OCI-LY3 (cell line): Measurements from ENCODE around the gene EXD3.

ENCODE experiments used
- H2AFZ ChIP-seq: fragments of 200-600, 300-600 bp; shearing (Covaris generic); 2 replicates; pipeline ENCODE4 v1.6.0; 2014; ENCODE audit warnings: antibody characterized with exemption, low read depth, low read length
- H3K27ac ChIP-seq: fragments of 200-600, 300-600 bp; sonication (generic); 2 replicates; pipeline ENCODE4 v1.5.1; 2014; ENCODE audit warnings: mild to moderate bottlenecking, low read length, moderate library complexity, mixed read lengths
- H3K27me3 ChIP-seq: fragments of 200-600, 300-600 bp; sonication (generic); 2 replicates; pipeline ENCODE4 v1.6.1; 2014; ENCODE audit warnings: low read depth, low read length, mixed read lengths
- H3K36me3 ChIP-seq: fragments of 200-600, 300-600 bp; sonication (generic); replicated peaks from 2 replicates; pipeline ENCODE3; 2014; ENCODE audit warnings: low read depth, low read length, mixed read lengths
- H3K4me1 ChIP-seq: fragments of 300-600, 200-600 bp; sonication (generic); 2 replicates; pipeline ENCODE4 v1.6.1; 2014; ENCODE audit warnings: low read length, mixed read lengths
- H3K4me2 ChIP-seq: fragments of 200-600, 300-600 bp; sonication (generic); 2 replicates; pipeline ENCODE4 v1.6.1; 2014; ENCODE audit warnings: low read length, mixed read lengths
- H3K4me3 ChIP-seq: fragments of 300-600, 200-600 bp; sonication (generic); 2 replicates; pipeline ENCODE4 v1.5.1; 2014; ENCODE audit warnings: antibody characterized with exemption, mild to moderate bottlenecking, low read length, moderate library complexity
- H3K79me2 ChIP-seq: fragments of 300-600, 200-600 bp; shearing (Covaris generic); 2 replicates; pipeline ENCODE4 v1.6.1; 2014; ENCODE audit warnings: mild to moderate bottlenecking, low read length, mixed read lengths
- H3K9ac ChIP-seq: fragments of 300-600, 200-600 bp; shearing (Covaris generic); 2 replicates; pipeline ENCODE4 v1.6.0; 2014; ENCODE audit warnings: mild to moderate bottlenecking, low read length, moderate library complexity
- H3K9me3 ChIP-seq: fragments of 200-600, 300-600 bp; shearing (Covaris generic); 2 replicates; pipeline ENCODE4 v1.6.1; 2014; ENCODE audit warnings: low read length, mixed read lengths; ENCODE audit not compliant: insufficient read depth
- H4K20me1 ChIP-seq: fragments of 200-600, 300-600 bp; sonication (generic); 2 replicates; pipeline ENCODE4 v1.6.1; 2016; ENCODE audit warnings: low read length, mixed read lengths; ENCODE audit not compliant: insufficient read depth
- CTCF ChIP-seq: fragments of 200-600, 300-600 bp; sonication (generic); IDR thresholded peaks from 2 replicates; pipeline ENCODE4 v1.5.1; 2014; ENCODE audit warnings: antibody characterized with exemption, low read length, low read depth
- EZH2phosphoT487 ChIP-seq: fragments of 200-600 bp; shearing (Covaris generic); IDR thresholded peaks from 2 replicates; pipeline ENCODE4 v1.6.1; 2018; ENCODE audit warnings: antibody characterized with exemption, mixed run types, low read depth

The EXD3 gene

GRCh38 chr9:137412431-137412830 is 10.5 kb downstream of the EXD3 start:
- Histone ChIP-seq H3K79me2 (no peaks in the 10 kb centered on the region), H3K4me1 (peaks cover 8% of the 10 kb centered on the region; the same call in 1 of the 2 replicates), H3K27ac (no peak overlapping the region), H3K36me3 (no peaks in the 10 kb centered on the region), H3K4me2 (no peak overlapping the region), H3K9ac (no peak overlapping the region), H3K27me3 (no peaks in the 10 kb centered on the region), H3K4me3 (no peak overlapping the region), H2AFZ (no peak overlapping the region), H4K20me1 (peaks cover 5% of the 10 kb centered on the region; the same call in 1 of the 2 replicates), H3K9me3 (no peaks in the 10 kb centered on the region)
- TF ChIP-seq EZH2phosphoT487 (no peak), CTCF (no peak)

- no peak overlapping the region for H2AFZ ChIP-seq
- no peak overlapping the region for H3K27ac ChIP-seq
- H4K20me1 ChIP-seq, result 0 out of 2 replicates have a peak, but pooled peaks cover 4% of the 10 kb centered on the region
- TF ChIP-seq CTCF, result no peak
- TF ChIP-seq EZH2phosphoT487, result no peak
- no peak overlapping the region for H3K9ac ChIP-seq
- H3K36me3 ChIP-seq, result no peaks in the 10 kb centered on the region
- H3K4me2 ChIP-seq, result peak overlapping the region; percentile 68
- no peaks in the 10 kb centered on the region for H3K27me3 ChIP-seq
- peaks cover 8% of the 10 kb centered on the region; the same call in 1 of the 2 replicates for H3K4me1 ChIP-seq
- H3K79me2 ChIP-seq, result no peaks in the 10 kb centered on the region
- H3K4me3 ChIP-seq, result peak overlapping the region; percentile 32; the same call in 1 of the 2 replicates
- H3K9me3 ChIP-seq, result no peaks in the 10 kb centered on the region
These were observed 11.1 kb downstream of the EXD3 start for GRCh38 chr9:137411645-137412380.

- no peak overlapping the region for H2AFZ ChIP-seq
These were observed 11.7 kb downstream of the EXD3 start for GRCh38 chr9:137411260-137411644.

More at GRCh38 chr9:137411260-137411644, 11.7 kb downstream of the EXD3 start:
- Histone ChIP-seq H3K9me3 (no peaks in the 10 kb centered on the region), H3K36me3 (no peaks in the 10 kb centered on the region), H3K4me3 (no peak overlapping the region), H4K20me1 (0 out of 2 replicates have a peak, but pooled peaks cover 4% of the 10 kb centered on the region), H3K9ac (no peak overlapping the region), H3K4me1 (peaks cover 8% of the 10 kb centered on the region; the same call in 1 of the 2 replicates), H3K27ac (no peak overlapping the region), H3K79me2 (no peaks in the 10 kb centered on the region), H3K4me2 (peak overlapping the region; percentile 24; the same call in 1 of the 2 replicates), H3K27me3 (no peaks in the 10 kb centered on the region; the same call in 1 of the 2 replicates)
- no peak for TF ChIP-seq CTCF
- TF ChIP-seq EZH2phosphoT487, result no peak
